Left renal cortex interstitium (tissue), 4 donors: ENCODE results near the gene GRIA1. TPM values are rescaled to one million over a fixed set of nuclear protein-coding genes. Genes with fewer than 3 reads are reported as not detected.

ENCODE experiments used
- DNase-seq, 4 donors: peaks; one replicate each; pipeline ENCODE4 v3.0.0-alpha.2; 2013; ENCODE audit warnings: low read depth in 4 of 4, low spot score in 2 of 4, missing footprints in 1 of 4
- polyA plus RNA-seq, 4 donors: library from polyadenylated mRNA; unstranded; fragments of 120-200 nt; gene quantifications; one replicate each; pipeline ENCODE4 v1.2.1, GENCODE V29; 2013; ENCODE audit not compliant: insufficient read length in 4 of 4

Gene GRIA1
- polyA plus RNA-seq, 4 donors: 0.97 to 5.8 (median 3.5) TPM

DNA sequence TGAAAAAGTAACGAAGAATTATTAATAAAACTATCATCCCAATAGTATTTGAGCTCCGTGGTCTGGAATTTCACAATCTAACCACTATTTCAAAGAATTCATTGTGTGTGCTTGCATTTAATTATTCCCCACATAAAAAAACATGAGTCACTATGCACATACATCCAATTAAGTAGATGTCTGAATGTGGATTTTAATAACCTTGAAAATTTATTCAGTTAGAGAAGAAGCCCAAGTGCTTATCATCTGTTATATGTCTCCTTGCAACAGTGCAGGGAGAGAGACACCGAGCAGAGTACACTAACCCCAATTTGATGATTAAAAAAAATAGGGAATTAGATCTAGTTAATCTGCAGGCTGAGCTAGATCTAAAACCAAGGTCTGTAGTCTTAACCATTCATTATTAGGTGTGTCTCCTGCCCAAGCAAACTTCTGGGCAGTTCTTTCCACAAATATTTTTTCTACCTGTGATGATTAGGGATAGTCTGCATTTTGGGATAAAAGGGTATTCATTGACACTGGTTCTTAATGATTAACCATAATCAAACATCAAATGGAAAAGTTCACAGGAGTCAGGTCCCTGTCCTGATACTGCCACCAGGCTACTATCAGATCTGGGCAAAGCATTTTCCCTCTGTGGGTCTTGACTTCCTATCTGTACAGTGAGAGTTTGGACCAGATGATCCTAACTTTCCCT lies 164.2 kb downstream of the GRIA1 start:
- no peak for DNase-seq

DNA sequence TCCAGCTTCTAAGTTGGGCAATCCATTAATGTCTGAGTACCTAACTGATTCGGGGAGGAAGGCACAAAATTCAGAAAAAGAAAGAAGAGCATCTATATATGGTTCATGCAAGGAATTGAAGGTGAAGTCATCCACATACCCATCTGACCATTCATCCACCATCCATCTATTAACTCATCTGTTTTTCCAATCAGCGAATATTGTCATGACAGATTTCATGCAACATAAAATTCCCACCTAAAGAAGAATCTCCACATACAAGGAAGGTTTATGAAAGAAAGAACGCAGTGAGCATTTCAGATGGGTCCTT lies 164.7 kb downstream of the GRIA1 start:
- no peak for DNase-seq

DNA sequence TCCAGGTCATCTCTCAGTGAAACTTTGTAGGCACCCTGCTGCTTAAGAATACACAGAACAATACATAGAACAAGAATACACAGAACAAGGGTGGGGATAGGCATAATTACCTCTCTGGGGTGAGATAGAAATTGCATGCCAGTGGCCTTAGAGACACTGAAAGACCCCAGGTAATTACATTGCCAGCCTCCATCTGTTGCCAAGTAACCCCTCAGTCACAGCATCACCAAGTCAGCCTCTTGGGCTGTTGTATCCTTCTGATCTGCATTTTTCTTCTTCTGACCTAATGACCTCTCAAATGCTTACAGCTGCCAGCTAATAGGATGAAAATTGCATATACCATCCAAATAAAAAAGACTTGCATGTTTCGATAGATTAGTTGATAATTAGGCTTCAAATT lies 167.7 kb downstream of the GRIA1 start:
- DNase-seq: no peak

DNA sequence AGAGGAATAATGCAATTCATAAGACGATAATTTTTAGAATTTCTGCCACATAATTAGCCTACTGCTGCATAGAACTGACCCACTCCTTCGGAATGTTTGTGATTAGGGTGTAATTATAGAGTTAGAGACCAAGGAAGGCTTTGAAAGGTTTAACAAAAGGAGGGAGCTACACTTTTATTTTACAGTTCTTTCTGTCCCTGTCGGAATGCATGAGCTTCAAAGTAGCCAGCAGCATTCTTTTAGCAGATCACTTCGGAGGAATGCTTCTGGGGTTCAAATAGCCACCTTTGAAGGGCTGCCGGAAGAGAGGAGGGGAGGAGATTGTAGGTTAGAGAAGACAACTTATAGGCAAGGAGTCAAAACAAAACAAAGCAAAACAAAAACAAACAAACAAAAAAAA lies 168.1 kb downstream of the GRIA1 start:
- DNase-seq: no peak

DNA sequence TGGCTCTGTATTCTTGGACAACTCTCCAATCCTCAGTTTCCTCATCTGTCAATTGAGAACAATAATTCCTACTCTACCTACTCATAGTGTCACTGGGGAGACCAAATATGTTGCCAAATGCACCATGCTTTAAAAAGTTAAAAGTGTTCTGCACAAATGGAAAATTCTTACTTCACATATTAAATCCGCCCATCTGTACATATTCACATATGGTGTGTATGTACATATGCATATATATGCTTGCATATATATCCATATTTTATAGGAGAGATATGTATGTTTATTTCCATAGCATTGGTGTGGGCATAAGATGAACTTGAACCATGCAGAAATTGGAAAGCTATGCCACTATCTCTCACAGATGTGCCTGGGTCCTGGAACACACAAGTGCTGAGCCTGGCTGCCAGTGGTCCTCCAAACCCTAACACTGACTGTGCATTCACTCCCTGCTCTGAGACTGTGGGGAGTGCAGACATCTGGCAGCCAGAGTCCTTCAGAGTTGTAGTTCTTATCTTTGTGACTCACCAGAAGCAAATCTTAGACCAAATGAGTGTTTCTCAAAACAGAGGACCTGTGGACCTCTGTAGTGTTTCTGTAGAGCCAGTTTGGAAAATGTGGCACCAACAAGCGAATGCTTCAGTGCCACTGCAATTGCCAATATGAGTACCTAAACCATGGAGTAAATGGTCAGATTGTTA lies 168.7 kb downstream of the GRIA1 start:
- no peak for DNase-seq

DNA sequence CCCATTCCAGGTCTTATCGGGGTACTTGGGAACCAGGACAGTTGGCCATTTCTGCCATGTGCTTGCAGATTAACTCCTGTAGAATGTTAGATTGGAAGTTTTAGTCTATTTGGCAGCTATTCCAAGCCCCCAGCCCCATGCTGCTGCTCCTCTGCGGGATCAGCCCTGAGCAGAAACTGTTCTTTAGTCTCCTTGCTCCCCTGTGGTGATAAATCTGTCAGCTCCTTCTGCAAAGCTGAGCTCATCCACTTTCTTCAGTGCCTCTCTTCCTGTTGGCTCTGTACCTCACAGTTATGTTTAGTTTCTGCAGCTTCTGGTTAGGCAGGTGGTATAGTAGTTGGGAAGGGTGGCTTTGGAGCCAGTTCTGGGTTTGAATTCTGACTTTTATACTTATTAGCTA lies 170.4 kb downstream of the GRIA1 start:
- no peak for DNase-seq

DNA sequence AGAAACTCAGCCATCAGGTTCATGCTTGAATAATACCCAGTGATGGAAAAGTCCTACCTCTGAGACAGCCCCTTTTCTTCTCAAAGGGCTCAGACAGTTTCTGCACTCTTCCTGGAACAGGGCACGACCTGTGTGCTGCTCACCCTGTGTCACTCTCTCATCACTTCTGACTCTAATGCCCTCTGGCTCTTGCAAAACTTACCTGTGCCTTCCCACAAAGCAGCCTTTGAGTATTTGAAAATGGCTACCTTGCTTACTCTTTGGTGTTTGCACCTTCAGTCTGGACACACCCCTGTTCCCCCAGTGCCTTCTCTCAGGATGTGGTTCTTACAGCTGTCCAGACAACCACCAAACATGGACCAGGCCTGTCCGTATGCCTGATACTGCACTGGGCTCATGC lies 171.4 kb downstream of the GRIA1 start:
- DNase-seq: no peak

DNA sequence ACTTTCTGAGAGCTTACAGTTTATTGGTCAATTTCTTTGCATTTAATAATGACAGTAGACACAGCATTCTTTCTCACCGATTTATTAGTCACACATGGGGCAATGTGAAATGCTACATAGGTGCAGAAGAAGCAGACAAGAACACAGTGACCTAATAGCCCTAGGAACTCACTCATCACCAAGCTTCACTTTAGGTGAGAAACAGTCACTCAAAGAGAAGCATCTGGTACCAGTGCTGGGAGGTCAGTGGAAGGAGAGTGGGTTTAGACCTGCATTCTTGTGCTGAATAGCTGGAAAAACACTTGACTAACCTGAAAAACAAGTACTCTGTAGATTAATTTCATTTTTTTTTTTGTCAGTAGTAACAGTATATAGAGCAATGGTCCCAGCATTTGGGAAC lies 179.6 kb downstream of the GRIA1 start:
- no peak for DNase-seq

DNA sequence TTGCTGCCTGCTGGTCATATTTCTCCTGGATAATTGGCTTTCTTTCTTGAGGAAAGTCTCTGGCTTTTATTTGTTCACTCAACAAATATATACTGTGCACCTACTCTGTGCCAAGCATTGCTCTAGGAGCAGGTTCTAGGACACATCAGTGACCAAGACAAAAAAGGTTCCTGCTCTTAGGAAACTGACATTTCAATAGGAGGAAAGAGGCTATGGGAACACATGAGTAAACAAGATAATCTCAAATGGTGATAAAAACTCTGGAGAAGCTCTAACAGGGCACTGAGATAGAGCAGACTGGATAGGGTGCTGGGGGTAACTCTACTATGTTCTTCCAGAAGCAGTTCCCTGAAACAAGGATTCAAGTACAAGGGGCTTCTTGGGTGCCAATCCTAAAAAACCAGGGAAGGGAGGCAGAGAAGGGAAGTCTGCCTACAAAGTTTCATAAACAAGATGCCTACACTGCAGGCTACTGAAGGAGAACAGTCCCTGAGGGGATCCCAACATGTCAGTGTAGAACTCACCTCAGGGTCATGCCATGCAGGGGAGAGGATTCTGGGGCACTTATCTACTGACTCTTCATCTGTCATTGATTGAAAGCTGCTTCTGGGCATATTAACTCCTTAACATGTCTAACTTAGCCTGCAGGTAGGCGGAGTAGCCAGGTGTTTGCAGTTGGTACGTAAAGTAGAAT lies 181.3 kb downstream of the GRIA1 start:
- no peak for DNase-seq

DNA sequence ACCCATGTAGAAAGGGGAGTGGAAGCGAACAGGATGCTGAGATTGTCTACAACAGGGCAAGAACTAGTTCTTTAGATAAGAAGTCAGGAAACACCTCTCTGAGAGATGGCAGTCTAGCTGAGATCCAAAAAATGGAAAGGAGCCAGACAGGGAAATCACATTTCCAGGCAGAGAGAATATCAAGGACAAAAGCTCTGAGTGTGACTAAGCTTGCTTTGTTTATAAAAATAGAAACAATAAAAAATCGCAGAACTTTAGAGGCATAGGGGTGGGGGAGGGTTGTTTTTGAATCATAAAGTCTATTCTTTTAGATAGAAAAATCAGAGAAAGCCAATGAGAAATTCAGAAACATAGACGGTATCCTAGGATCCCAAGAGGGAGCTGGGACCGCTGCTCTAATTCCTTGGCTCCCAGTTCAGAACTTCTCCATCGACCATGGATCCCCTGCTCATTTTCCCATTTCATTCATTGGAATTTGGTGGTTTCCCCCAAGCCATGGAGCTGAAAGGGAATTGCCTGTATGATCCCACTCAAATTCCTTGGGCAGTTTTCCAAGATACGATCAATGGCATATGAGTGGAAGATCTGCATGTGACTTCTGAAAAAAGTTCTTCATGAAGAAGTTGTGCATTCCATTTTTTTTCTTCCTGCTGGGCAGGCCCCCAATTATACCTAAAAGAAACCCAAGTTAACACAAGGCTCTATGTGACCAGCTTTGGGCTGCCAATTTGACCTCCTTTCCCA lies 182.0 kb downstream of the GRIA1 start:
- DNase-seq: no peak

DNA sequence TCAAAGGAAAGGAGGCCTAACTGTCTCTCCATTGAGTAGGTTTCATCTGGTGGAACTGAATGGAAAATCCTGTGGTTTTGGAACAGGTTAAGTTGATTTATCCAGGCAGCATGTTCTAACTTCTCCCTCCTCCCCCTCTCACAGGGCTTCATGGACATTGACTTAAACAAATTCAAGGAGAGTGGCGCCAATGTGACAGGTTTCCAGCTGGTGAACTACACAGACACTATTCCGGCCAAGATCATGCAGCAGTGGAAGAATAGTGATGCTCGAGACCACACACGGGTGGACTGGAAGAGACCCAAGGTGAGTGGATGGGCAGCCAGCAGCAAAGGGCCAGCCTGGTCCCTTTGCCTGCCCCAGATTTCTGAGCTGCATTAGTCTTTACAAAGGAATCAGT lies 183.9 kb downstream of the GRIA1 start:
- no peak for DNase-seq

DNA sequence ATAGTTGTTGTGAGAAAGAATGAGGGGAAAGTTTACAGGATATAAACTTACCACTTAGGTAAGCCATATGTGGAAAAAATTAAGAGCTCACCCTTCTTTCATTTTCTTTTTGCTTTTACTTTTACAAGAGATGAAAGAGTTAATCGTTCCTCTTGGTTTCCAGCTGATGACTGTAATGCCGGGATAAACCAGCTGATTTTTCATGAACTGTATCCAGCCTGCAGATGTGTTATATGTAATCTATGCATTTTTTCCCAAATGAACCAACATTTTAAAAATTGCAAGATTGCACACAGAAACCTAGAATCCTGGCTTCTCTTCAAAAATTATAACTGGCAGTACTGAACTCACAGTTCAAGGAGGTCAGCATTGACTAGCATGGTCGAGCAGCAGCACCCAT lies 185.9 kb downstream of the GRIA1 start:
- DNase-seq: no peak

DNA sequence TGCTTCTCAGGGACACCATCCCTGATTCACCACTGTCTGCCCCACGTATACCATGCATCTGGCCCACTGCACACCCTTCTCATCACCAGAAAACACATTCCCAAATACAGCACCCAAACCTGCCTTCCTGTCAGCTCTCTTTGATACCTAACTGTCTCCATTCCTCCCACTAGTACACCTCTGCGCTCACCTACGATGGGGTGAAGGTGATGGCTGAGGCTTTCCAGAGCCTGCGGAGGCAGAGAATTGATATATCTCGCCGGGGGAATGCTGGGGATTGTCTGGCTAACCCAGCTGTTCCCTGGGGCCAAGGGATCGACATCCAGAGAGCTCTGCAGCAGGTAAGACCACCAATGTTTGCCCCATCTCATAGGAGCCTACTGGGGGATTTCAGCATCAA lies 186.4 kb downstream of the GRIA1 start:
- DNase-seq: no peak

DNA sequence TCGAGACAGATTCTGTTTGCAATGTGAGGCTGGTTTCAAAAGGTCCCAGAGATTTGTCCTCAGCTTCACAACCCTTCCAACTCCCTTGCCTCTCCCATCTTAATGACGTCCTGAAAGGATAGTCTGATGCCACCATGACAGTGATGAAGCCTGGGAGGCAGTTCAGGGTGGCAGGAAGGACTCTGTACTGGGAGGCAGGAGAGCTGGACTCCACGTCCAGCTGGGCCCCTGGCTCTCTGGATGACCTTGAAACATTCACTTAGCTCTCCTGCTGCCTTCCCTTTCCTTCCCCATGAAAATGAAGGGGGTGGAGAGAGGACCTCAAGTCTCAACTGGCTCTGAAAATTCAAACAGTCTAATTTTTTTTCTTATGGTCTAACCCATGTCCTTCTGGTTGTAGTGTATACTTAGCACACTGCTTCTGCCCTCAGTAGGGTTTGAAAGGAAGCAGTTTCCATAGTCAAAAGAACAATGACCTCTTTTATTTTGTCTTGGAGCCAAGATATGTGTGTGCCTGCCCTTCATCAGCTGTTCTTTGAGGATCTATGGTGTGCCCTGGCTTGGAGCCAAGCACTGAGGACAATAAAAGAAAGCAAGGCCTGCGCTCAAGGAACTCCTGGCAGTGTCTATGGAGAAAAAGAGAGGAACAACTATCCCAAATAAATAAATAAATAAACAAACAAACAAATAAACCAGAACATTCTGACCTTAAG lies 188.3 kb downstream of the GRIA1 start:
- no peak for DNase-seq

DNA sequence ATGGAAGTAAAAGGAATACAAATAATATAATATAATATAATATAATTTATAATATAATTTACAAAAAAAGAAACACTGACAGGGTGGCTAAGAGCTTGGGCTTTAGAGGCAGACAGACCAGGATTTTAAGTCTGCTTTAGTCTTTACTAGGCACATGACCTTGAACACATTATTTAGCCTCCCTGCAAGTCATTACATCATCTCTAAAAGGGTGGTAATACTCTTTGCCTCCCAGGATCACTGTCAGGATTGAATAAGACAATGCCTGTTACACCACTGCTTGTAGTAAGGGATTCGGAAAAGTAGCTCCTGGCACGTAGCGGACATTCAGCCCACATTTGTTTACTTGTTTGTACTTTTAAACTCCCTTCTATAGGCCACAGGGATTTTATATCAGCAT lies 199.8 kb downstream of the GRIA1 start:
- DNase-seq: no peak

DNA sequence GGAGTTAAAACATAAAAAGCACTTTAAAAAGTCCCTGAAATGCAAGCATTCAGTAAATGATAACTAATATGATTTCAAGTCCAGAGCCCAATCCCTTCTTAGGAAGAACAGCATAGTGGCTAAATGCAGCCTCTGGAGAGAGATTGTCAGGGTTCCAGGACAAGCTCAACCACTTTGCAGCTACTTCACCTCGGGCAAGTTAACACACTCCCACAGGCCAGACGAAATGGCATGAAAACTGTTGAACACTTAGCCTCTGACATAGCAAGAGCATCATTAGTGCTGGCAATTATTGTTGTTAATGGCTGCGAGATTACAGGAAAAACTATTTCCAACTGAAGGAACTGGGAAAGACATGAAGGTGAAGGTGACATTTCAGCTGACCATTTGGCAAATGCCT lies 205.8 kb downstream of the GRIA1 start:
- DNase-seq: no peak

DNA sequence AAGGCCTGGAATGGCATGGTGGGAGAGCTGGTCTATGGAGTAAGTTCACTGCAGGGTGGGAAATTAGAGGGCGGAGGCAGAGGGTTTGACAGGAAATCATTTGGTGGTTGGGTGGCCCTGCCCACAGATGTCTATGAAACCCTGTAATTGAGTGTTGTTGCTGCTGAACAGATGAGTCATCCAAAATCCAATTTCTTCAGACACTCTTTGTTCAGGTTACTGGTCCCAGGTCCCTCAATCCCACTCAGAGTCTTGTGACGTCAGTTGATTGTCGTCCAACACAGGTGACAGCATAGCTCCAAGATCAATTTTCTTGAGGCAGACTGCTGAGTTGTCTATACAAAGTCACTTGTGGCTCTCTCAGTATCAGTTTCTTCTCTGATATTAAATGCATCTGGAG lies 208.6 kb downstream of the GRIA1 start:
- no peak for DNase-seq

DNA sequence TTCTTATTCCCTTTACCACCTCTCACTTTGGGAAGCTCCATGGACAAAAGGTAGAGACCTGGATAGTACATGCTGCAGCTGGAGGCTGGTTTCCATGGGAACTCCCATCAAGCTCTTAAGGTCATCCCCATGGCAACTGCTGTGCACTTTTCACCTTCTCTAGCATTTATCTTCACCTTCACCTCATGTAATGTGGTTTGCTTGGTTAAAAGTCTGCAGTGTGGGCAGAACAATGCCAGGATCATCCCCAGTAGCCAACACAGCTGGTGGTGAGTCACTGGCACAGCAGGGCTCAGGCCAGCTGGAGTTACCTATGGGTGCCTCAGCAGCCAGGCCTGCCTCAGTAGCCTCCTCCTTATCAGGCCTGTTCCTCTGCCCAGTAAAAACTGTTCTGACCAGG lies 210.5 kb downstream of the GRIA1 start:
- DNase-seq: no peak

DNA sequence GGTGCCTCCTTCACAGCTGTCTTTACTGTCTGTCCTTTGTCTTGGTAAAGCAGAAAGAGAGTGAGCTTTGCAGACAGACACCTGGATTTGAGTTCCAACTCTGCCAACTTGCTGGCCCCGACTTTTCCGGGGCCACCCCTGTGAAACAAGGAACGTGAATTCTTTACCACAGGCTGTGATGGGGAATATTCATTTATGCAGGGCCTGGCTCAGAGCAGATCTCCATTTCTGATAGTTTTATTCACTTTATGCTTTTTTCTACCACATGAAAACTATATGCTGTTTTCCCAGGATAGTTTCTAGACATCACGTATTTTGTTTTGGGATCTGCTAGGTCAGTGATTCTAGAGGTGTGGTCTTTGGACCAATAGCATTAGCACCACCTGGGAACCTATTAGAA lies 211.8 kb downstream of the GRIA1 start:
- DNase-seq: no peak

DNA sequence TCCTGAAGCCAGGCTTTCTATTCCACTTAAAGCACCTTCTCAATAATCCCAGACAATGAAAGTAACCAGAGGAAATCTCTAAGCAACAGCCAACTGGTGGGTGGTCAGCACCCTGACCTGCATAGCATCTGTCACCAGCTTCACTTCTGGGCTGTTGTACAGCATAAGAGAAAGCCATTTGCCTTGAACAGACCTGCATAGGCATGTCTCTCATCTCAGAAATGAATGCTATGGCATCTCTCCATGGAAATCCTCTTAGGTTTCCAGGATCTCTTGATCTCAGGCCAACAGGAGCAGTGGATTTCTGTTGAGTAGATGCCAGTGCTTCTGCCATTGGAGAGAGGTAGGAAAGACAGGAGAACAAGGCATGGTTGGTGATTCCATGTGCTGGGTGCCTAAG lies 213.6 kb downstream of the GRIA1 start:
- no peak for DNase-seq

DNA sequence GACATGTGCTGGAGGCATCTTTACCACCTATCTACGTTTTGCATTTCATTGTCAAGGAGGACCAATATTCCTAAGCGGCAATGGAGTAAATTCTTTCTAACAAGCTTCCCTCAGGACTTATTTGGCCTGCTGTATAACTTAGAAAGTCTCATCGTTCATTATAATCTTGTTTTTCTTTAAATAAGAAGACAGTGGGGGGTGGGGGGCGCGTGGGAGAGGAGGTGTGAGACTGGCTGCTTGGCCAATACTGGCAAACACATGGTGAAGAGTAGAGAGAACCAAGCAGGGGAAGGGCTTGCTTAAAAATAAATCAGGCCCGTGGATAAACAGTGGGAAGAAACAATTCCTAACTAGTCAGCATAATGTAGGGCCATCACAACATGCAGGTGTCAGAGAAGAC lies 217.2 kb downstream of the GRIA1 start:
- DNase-seq: no peak
